ENCODE data around the gene CREB3L1. TPM values are rescaled to one million over a fixed set of nuclear protein-coding genes. Genes with fewer than 3 reads are reported as not detected.
A peak's percentile ranks its signal among the peaks of the same experiment; 100 is the strongest.

CREB3L1 gene
- total RNA-seq, 1 donor from 2014 or later: 2.4 TPM

DNA sequence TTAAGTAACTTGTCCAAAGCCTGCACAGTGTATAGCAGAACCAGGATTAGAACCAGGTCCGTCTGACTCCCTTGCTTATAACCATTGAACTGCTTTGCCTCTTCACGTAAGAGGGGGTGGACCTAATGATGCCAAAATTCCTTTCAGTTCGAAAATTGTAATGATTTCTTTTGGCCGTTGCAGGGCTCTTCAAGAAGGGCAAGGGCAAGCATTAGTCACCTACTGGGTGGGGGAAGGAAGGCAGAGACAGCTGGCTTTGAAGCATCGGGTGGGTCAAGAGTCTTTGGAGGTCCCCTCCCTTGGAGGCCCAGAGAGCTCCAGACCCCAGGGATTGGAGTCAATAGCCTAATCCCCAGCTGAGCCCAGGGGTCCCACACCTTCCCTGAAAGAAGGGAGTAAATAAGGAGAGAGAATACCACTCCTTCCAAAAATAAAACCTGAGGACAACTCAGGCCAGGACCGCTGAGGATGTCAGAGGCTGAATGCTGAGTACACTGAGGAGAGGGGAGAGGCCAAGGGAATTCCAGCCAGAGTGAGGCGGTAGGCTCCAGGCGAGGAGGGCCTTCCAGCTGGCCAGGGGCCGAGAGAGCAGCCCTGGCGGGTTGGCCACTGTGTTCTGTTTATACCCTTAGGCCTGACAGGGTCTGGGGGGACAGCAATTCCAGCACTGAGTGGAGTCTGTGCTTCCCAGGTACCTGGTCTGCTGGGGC lies 14.1 kb downstream of the CREB3L1 start:
- no peak overlapping the region for H3K4me3 ChIP-seq (ENCODE audit: low read depth, low read length)
- DNase-seq (ENCODE audit: low read depth): no peak
- TF ChIP-seq, protein P1, sequence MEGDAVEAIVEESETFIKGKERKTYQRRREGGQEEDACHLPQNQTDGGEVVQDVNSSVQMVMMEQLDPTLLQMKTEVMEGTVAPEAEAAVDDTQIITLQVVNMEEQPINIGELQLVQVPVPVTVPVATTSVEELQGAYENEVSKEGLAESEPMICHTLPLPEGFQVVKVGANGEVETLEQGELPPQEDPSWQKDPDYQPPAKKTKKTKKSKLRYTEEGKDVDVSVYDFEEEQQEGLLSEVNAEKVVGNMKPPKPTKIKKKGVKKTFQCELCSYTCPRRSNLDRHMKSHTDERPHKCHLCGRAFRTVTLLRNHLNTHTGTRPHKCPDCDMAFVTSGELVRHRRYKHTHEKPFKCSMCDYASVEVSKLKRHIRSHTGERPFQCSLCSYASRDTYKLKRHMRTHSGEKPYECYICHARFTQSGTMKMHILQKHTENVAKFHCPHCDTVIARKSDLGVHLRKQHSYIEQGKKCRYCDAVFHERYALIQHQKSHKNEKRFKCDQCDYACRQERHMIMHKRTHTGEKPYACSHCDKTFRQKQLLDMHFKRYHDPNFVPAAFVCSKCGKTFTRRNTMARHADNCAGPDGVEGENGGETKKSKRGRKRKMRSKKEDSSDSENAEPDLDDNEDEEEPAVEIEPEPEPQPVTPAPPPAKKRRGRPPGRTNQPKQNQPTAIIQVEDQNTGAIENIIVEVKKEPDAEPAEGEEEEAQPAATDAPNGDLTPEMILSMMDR (conservative IDR thresholded peaks at IDR 0.05; ENCODE audit: low read depth, low read length): no peak

DNA sequence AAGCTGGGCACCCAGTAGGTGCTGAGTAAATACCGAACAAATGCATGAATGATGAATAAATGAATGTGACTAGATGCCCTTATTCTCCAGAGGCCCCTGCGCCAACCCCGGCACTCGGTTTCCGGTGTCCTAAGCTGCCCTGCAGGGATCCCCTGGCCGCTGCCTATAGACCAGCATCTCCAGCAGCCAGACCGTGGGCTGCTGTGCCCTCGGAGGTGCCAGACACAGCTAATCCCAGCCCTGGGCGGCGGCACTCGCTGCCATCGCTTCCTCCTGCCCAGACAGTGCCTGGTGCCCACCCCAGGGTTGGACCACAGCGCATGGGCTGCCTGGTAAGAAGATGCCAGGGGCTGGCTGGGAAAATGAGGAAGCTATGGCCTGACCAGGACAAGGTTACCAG lies 15.6 kb downstream of the CREB3L1 start:
- TF ChIP-seq, protein P1 (conservative IDR thresholded peaks at IDR 0.05; ENCODE audit: low read depth, low read length): no peak
- H3K4me3 ChIP-seq (ENCODE audit: low read depth, low read length): no peak overlapping the region
- DNase-seq (ENCODE audit: low read depth): no peak

DNA sequence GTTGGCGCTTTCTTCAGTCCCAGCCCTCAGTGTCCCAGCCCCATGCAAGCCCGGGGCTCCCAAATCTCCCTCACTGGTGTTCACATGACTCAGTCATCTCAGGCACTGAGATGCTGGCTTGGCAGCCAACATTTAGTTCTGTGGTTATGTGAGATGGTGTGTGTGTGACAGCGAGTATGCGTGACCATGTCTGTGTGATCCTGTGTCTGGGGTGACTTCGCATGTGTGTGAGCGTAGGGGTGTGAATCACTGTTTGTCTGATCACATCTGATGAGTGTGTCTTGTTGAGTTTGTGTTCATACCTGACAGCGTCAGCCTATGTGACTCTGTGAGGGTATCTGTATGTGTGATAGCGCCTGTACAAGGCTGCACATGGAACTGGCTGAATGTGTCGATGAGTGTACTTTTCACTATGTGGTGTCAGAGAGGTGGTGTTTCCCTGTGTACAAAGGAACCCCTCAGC lies 16.2 kb downstream of the CREB3L1 start:
- TF ChIP-seq, protein P1 (conservative IDR thresholded peaks at IDR 0.05; ENCODE audit: low read depth, low read length): no peak
- no peak overlapping the region for H3K4me3 ChIP-seq (ENCODE audit: low read depth, low read length)
- no peak for DNase-seq (ENCODE audit: low read depth)

DNA sequence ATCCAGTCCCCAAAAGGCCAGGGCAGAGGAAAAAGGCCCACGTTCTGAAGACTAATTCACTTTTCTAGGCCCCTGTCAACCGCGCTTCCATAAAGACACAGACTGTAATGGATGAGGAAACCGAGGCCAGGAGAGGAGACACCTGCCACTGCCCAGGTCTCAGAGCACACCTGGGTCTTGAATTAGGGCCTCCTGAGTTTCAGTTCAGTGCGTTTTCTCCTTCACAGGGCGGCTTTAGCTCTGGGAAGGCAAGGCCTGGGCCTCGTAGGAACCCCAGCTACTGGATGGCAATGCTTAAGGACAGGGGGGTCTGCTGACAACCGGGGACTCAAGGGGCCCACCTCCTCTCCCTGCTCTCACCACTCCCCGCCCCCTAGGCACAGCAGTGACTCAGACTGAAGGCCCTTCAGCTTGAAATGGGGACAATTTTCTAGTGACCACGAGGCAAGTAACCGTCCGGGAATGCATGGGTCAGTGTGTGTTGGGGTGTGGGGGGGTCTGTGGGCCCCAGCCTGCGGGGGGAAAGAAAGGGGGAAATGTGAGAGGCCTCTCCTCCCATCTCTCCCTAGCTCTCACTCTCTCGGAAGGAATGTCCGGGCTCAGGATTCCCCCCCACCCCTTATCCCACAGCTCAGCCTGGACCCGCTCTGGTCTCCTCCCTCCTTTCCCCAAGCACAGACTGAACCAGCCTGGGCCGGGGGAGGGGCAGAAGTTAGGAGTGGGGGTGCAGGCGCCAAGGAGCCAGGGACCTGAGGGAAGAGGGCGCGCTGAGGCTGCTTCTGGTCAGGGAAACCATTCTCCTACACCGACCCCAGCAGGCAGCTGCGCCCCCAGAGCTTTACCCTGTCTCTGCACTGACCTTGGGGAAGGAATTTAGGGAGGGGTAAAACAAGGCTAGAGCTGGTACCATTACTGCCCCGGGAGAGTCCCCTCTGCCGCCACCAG lies 17.2 kb downstream of the CREB3L1 start:
- TF ChIP-seq, protein P1 (conservative IDR thresholded peaks at IDR 0.05; ENCODE audit: low read depth, low read length): no peak
- peak overlapping the region; percentile 62 for H3K4me3 ChIP-seq (ENCODE audit: low read depth, low read length)
- DNase-seq (ENCODE audit: low read depth): no peak

DNA sequence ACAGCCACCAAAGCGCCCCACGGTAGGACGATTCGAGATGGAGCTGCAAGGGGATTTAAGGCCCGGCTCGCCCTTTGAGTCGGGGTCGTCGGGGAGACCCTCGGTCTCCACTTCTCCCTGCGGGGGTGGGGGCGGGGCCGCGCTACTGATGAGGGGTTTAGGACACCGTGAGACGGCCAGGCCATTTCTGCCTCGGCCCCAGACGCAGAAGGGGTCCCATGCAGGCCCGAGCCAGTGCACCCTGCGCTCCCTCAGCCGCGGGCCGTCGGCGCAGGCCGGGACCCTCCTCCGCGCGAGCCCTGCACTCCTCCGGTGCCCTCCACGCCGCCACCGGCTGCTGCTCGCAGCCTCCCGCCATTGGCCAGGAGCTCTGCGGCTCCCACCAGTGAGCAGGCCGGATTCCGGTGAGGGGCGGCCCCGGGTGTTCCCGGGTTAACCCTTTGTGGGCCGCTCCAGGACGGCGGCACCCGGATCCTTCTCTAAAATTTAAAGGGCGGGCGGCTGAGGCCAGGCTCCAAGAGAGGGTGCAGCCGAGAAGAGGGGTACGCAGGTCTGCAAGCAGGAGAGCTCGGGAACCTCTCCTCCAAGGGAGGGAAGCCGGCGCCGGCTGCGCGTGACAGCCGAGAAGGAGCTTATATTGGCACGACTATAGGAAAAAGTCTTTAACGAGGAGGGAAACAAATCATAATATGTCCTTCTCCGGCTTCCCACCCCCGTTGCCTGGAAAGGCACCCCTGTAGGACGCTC lies 18.0 kb downstream of the CREB3L1 start:
- DNase-seq (ENCODE audit: low read depth): no peak
- TF ChIP-seq, protein P1 (conservative IDR thresholded peaks at IDR 0.05; ENCODE audit: low read depth, low read length): no peak
- peak overlapping the region; percentile 62 for H3K4me3 ChIP-seq (ENCODE audit: low read depth, low read length)

DNA sequence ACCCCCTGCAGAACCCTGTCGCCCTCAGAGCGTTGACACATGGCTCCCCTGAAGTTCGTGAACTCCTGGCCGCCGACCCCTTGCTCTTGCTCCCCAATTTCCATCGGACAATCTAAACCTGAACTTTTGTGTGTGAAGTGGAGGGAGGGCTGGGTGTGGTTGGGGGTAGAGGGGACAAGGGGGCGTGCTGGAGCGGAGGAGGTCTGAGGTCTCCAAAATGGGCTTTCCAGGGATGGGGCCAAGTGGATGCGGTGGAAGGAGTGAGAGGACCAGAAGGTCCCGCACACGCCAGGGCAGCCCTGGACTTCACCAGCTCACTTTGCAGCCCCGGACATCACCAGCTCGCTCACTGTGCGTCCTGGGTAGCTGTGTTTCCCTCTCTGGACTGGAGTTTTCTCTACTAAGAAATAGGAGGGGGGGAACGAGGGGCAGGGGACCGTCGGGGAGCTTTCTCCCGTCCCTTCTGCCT lies 18.6 kb downstream of the CREB3L1 start:
- TF ChIP-seq, protein P1 (conservative IDR thresholded peaks at IDR 0.05; ENCODE audit: low read depth, low read length): no peak
- DNase-seq (ENCODE audit: low read depth): no peak
- peak overlapping the region; percentile 62 for H3K4me3 ChIP-seq (ENCODE audit: low read depth, low read length)

All from epithelial cell of proximal tubule (primary cell).